ENCODE measurements around the gene TOP3A.
"Not testable (repeated sequence)": the region's sequence is repeated elsewhere in the genome, so short reads cannot be mapped to it uniquely, and the experiment has no call there.

The TOP3A gene

GRCh38 chr17:18361837-18362697 is 47.3 kb upstream of the TOP3A start:
- H3K36me3 Mint-ChIP-seq (ENCODE audit: low read depth): peaks cover 15% of the 10 kb centered on the region
- peaks cover 6% of the 10 kb centered on the region for H3K27me3 Mint-ChIP-seq (ENCODE audit: low read depth, poor library complexity)
- H3K4me3 Mint-ChIP-seq: peak overlapping the region; percentile 88
- TF ChIP-seq CTCF (IDR thresholded peaks at IDR 0.05): no peak
- no peak for DNase-seq
- H3K4me1 Mint-ChIP-seq: peaks cover 22% of the 10 kb centered on the region
- H3K27ac Mint-ChIP-seq: no peak overlapping the region
- peaks cover 3% of the 10 kb centered on the region for H3K9me3 Mint-ChIP-seq

- peaks cover 22% of the 10 kb centered on the region for H3K4me1 Mint-ChIP-seq
- no peaks in the 10 kb centered on the region for H3K9me3 Mint-ChIP-seq
- no peak for DNase-seq
- no peaks in the 10 kb centered on the region for H3K27me3 Mint-ChIP-seq (ENCODE audit: low read depth, poor library complexity)
- H3K27ac Mint-ChIP-seq: no peak overlapping the region
- H3K4me3 Mint-ChIP-seq: peak overlapping the region; percentile 19
- peaks cover 24% of the 10 kb centered on the region for H3K36me3 Mint-ChIP-seq (ENCODE audit: low read depth)
- TF ChIP-seq CTCF (IDR thresholded peaks at IDR 0.05): no peak
Observed at GRCh38 chr17:18360518-18360917, 45.7 kb upstream of the TOP3A start.

GRCh38 chr17:18356624-18357023 is 41.8 kb upstream of the TOP3A start:
- peaks cover 50% of the 10 kb centered on the region for H3K36me3 Mint-ChIP-seq (ENCODE audit: low read depth)
- no peaks in the 10 kb centered on the region for H3K9me3 Mint-ChIP-seq
- peaks cover 4% of the 10 kb centered on the region for H3K27me3 Mint-ChIP-seq (ENCODE audit: low read depth, poor library complexity)
- peaks cover 6% of the 10 kb centered on the region for H3K4me1 Mint-ChIP-seq
- no peak overlapping the region for H3K27ac Mint-ChIP-seq
- no peak overlapping the region for H3K4me3 Mint-ChIP-seq
- no peak for DNase-seq
- no peak for TF ChIP-seq CTCF (IDR thresholded peaks at IDR 0.05)

- Mint-ChIP-seq H3K36me3 (ENCODE audit: low read depth) (peaks cover 51% of the 10 kb centered on the region), H3K9me3 (no peaks in the 10 kb centered on the region), H3K4me1 (no peaks in the 10 kb centered on the region), H3K4me3 (no peak overlapping the region), H3K27ac (no peak overlapping the region), H3K27me3 (ENCODE audit: low read depth, poor library complexity) (peaks cover 4% of the 10 kb centered on the region)
- DNase-seq: no peak
- no peak for TF ChIP-seq CTCF (IDR thresholded peaks at IDR 0.05)
Observed at GRCh38 chr17:18353541-18353940, 38.7 kb upstream of the TOP3A start.

- Mint-ChIP-seq H3K36me3 (ENCODE audit: low read depth) (peaks cover 75% of the 10 kb centered on the region), H3K9me3 (peaks cover 14% of the 10 kb centered on the region), H3K4me1 (no peaks in the 10 kb centered on the region), H3K4me3 (no peak overlapping the region), H3K27ac (no peak overlapping the region), H3K27me3 (ENCODE audit: low read depth, poor library complexity) (no peaks in the 10 kb centered on the region)
- no peak for TF ChIP-seq CTCF (IDR thresholded peaks at IDR 0.05)
- no peak for DNase-seq
Observed at GRCh38 chr17:18344021-18344420, 29.2 kb upstream of the TOP3A start.

- H3K36me3 Mint-ChIP-seq (ENCODE audit: low read depth): peaks cover 83% of the 10 kb centered on the region
- H3K27ac Mint-ChIP-seq: no peak overlapping the region
- TF ChIP-seq CTCF (IDR thresholded peaks at IDR 0.05): no peak
- no peaks in the 10 kb centered on the region for H3K4me1 Mint-ChIP-seq
- peaks cover 33% of the 10 kb centered on the region for H3K9me3 Mint-ChIP-seq
- no peak for DNase-seq
- no peak overlapping the region for H3K4me3 Mint-ChIP-seq
- H3K27me3 Mint-ChIP-seq (ENCODE audit: low read depth, poor library complexity): no peaks in the 10 kb centered on the region
Observed at GRCh38 chr17:18339933-18340332, 25.1 kb upstream of the TOP3A start.

- not testable (repeated sequence) for H3K4me1 Mint-ChIP-seq; H3K4me3 Mint-ChIP-seq; H3K27me3 Mint-ChIP-seq (ENCODE audit: low read depth, poor library complexity); DNase-seq; H3K27ac Mint-ChIP-seq
- peaks cover 33% of the 10 kb centered on the region for H3K9me3 Mint-ChIP-seq
- peaks cover 78% of the 10 kb centered on the region for H3K36me3 Mint-ChIP-seq (ENCODE audit: low read depth)
Observed at GRCh38 chr17:18338158-18338557, 23.4 kb upstream of the TOP3A start.
